HG03457 (cell line): Measurements from ENCODE around the gene STC2.
A peak's percentile ranks its signal among the peaks of the same experiment; 100 is the strongest.
"Not testable (repeated sequence)": the region's sequence is repeated elsewhere in the genome, so short reads cannot be mapped to it uniquely, and the experiment has no call there.

Source experiments
- ATAC-seq: cut with Tn5 transposase; IDR thresholded peaks from one replicate; pipeline ENCODE4 v1.9.1; 2021; ENCODE audit warnings: moderate number of reproducible peaks; ENCODE audit not compliant: unreplicated experiment

Gene STC2, protein sequence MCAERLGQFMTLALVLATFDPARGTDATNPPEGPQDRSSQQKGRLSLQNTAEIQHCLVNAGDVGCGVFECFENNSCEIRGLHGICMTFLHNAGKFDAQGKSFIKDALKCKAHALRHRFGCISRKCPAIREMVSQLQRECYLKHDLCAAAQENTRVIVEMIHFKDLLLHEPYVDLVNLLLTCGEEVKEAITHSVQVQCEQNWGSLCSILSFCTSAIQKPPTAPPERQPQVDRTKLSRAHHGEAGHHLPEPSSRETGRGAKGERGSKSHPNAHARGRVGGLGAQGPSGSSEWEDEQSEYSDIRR

DNA sequence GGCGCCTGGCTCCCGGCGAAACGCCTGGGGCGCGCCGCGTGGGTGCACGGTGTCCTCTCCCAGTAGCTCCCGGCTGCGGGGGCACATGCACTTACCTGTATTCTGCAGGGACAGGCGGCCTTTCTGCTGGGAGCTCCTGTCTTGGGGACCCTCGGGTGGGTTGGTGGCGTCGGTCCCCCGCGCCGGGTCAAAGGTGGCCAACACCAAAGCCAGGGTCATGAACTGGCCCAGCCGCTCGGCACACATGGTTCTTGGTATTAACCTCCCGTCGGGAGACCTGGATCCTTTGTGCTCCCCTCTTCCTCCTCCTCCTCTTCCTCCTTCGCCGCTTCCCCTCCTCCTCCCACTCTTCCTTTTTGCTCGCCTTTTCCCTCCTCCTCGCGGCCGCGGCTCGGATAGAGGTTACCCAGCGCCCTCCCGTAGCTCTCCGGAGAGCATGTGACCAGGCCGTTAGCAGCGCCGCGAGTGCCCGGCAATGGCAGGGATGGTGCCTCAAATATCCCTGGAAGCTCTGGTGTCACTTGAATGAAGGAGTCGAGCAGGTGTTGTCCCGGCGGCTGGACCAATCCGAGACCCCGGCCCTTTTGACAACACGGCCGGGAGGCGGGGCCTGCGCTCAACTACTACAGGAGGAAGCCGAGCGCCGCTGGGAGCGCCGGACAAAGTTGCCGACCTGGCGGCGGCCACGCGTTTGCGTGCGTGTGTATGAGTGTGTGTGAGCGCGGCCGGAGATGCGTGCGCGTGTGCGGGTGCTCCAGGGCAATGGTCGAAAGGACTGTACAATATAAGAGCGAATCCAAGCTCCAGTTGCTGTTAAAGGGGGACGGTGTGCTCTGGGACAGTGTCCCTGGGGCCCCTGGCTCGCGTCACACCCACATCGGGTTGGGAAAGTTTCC lies at the start of gene STC2:
STC2 (minus strand) TSS at position 467 of the 896 bp plus-strand sequence; CDS start at position 246, 221 bp downstream.
- ATAC-seq, result peak; percentile 39

DNA sequence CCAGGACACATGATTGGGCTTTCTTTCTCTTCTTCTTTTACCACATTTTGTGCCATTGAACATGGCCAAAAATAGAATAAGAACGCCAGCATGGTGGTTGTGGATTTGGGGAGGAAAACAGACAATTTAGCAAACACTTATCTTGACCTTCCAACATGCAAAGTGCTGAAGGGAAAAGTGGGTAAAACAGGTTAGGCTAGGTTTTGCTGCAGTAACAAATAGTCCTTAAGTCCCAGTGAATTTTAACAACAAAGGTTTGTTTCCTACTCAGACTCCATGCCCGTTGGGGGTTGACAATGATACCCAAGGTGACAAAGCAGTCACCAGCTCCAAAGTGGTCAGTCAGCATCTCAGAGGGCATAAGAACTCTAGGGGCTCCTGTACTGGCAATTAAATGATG lies 43.2 kb upstream of the STC2 start:
- ATAC-seq, result no peak

DNA sequence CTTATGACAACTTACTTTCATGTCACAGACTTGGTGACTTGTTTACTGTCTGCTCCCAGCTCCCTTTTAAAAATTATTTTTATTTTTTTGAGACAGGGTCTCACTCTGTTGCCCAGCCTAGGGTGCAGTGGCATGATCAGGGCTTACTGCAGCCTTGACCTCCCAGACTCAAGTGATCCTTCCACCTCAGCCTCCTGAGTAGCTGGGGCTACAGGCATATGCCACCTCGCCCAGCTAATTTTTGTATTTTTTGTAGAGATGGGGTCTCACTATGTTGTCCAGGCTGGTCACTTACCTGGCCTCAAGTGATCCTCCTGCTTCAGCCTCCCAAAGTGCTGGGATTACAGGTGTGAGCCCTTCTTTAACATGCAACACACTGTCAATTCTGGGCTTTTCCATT lies 35.2 kb upstream of the STC2 start:
- ATAC-seq, result not testable (repeated sequence)

DNA sequence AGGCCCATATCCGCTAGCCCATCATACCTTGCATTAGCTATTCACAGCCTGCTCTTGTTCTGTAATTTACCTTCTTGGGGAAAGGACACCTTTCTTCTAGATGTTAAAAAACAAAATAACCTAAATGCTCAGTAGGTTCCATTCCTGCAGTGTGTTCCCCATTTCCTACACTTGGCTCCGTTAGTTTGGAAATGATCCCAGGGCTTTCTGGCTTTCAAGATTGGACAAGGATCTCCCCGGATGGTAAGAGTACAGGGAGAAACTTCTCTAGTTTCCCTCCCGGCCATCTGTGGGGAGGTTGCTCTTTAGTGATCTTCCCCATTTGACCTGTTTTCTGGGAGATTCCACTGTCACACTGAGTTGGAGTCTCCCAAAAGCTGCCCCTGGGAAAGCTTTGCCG lies 27.3 kb upstream of the STC2 start:
- ATAC-seq, result no peak

DNA sequence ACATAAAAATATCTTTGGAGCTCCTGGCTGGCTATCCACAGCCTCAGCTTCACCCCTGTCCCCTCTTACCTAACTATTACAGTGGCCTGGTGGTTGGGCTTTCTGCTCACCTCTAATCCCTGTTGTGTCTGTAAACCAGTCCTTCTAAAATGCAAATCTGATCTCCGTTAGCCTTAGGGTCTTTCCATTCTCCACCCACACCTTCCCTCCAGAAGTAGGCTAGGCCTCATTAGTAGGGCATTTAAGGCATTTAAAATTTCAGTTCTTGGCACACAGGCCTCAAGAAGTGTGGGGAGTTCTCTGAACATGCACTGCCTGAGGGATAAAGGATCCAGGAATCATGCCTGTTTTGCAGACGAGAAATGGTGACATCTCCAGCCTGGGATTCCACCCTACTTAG lies 26.4 kb upstream of the STC2 start:
- no peak for ATAC-seq

DNA sequence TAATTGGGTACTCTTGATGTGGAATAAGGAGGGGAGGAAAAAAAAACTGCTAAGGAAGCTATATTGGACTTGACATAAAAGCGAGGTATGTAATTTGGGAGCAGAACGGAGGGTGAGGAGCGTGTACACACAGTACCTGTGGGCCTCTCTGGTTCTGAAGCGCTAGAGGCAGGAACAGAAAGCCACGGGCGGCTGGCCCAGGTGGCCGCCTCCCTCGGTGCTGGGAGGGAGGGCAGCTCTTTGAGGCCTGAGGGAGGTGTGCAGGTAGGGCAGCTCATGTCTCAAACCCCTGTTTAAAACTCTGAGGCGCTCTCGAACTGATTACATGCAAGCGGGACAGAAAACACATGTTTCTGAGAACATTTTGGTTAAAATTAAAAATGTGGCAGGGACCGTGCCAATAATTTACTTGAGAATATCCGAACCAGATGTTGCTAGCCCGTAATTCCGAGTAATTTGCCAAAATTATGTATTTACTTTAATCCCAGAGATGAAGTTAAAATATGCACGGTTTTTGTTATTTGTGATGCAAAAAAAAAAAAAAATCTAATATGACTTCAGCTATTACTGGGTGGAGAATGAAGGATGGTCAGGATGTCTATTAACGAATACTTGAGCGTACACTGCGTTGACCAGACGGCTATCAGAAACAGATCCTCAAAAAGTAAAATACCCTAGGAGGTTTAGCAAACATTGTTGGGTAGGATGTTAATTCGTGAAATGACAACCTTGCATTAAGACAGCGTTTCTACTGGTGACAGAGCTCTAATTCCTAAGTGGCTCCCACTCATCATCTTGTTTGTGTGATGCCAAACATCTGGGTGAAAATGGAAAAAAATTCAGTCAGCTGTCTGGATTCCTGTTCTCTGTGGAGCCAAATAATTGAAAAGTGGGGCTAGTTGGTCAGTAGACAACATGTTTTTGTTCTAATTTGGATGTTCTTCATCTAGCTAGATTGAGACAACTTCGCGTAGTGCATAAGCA lies 24.4 kb upstream of the STC2 start:
- ATAC-seq, result no peak

DNA sequence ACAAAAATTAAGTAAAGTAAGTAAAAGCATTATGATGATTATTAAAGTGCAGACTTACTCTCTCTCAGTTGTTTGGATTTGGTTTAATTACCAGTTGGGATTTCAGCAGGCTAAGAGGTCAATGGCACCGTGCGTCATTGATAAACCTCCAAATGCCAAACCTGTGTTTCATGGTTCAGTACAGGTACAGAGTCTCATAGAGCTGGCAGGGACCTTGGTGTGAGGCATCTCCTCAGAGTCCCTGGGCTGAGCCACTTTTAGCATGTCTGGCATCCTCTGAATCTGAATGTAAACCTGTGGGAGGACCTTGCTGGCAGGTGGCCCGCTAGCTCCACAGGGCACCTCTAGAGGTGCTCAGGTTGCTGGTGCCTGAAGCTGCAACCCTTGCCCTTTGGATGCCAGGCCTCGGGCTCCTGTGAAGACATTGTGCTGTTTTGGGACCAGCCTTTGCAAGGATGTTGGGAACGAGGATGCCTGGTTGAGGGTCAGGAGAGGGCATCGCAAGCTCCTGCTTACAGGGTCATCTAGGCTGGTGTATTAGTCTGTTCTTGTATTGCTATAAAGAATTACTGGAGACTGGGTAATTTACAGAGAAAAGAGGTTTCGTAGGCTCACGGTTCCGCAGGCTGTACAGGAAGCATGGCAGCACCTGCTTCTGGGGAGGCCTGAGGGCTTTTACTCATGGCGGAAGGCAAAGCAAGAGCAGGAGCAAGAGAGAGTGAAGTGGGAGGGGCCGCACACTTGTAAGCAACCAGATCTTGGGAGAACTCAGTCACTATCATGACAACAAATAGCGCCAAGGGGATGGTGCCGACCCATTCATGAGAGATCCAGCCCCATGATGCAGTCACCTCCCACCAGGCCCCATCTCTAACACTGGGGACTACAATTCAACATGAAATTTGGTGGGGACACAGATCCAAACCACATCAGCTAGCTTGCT lies 14.9 kb upstream of the STC2 start:
- no peak for ATAC-seq

DNA sequence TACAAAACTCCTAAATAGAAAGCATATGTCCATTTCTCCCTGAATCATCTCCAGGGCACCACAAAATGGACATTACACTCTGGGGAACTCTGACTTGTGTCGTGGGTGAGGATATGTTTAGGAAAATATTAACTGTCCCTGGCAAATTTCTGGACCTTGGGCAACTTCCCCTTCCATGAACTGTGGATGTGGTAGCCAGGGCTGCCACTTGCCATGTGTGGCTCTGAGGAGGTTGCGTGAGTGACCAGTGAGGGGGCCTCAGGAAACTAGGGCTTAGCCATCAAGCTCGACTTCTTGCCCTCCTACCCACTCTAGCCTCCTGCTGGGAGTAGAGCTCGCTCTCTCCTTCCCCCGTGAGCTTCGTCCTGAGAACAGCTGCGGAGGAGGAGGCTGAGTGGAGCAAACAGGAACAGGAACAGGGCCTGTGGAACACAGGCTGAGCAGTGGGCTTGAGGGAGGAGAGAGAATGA lies 13.8 kb upstream of the STC2 start:
- ATAC-seq, result no peak

DNA sequence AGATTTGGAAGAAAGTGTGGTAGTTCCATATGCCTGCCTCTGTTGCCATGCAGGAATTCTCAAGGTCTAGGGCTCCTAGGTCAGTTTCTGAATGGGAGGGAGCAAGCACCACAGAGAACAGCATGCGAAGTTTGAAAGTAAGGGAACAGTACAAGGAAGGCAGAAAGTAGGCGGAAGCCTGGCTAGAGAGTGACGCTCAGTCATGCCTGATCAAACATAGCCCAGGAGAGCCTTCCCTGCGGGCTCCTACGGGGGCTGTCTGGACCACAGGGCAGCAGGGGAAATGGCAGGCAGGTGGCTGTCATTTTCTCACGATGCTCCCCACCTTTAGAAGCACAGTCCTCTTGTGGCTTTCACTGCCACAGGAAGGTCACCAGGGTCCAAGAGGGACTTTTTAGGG lies 12.8 kb upstream of the STC2 start:
- no peak for ATAC-seq

DNA sequence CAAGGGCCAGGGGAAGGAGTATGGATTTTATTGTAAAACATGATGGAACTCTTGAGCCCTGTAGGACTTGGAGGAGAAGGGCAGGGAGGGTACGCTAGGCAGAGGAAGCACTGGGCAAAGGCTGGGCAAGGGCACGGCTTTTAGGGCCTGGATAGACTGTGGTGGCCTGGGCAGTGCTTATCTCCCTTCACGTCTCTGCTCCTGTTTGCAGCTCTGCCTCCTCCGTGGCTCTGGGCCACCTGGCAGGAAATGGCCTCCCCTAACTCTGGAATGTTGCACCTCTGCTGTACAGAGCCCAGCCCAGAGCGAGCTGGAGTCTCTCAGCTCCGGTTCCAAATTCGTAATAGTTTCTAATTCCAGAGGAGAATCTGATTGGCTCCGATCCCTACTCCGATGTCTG lies 12.2 kb upstream of the STC2 start:
- no peak for ATAC-seq

DNA sequence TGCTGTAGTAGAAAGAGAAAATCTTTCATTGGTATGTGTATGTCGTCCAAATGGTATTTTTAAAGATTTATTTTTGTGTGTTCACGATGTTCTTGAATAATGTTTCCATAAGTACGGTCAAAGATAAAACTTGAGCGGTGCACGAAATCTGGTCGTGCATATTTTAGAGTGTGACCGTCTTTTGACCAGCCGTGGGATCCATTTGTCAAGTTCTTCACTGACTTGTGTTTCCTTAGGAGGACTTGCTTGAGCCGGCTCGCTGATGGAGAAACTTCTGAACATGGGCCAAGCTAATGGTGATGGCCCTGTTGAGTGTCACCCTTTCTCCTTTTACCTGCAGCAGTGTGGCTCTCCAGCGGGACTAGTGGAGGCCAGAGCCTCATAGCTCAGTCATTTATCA lies 11.1 kb upstream of the STC2 start:
- ATAC-seq, result no peak

DNA sequence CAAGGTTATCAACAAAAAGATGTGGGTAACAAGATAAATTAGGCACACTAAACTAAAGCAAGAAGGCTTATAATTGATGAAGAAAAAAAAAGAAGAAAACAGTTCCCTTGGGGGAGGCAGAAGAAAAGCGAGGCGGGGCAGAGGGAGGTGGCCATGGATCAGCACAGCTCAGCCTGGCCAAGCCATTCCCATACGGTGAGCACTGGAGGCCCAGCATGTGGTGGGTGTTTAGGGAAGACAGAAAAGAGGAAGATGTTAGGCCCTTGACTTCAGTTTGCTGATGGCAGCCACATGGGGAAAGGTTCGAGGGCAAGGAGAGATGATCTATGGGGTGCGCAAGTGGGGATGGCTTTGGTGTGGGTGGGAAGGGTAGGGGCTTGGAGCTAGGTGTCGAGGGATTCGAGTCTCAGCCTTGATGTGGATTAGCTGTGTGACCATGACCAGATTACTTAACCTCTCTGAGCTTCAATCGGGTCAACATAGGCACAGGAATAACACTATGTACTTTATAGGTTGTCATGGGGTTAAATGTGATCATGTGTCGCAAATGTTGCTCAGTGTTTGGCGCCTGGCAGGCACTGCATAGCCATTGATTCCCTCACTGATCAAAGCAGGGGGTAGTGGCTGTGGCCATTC lies 10.3 kb upstream of the STC2 start:
- ATAC-seq, result no peak

DNA sequence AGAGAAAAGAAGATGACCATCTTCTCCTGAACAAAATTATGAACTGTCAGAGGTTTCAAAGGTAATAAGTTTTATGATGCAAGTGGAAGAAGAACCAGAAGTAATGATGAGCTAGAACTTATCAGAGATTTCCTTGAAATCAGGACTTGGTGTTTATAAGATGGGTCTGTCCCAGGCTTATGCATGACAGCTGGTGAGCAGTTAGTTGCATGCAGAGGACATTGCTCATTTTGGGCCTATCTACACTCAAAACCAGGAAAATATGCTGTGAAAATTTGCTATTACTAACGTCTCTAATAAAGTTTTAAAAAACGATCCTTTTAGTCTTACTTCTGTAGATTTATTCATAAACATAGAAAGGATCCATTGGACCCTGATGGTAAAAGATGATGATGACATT lies 6.6 kb upstream of the STC2 start:
- no peak for ATAC-seq

DNA sequence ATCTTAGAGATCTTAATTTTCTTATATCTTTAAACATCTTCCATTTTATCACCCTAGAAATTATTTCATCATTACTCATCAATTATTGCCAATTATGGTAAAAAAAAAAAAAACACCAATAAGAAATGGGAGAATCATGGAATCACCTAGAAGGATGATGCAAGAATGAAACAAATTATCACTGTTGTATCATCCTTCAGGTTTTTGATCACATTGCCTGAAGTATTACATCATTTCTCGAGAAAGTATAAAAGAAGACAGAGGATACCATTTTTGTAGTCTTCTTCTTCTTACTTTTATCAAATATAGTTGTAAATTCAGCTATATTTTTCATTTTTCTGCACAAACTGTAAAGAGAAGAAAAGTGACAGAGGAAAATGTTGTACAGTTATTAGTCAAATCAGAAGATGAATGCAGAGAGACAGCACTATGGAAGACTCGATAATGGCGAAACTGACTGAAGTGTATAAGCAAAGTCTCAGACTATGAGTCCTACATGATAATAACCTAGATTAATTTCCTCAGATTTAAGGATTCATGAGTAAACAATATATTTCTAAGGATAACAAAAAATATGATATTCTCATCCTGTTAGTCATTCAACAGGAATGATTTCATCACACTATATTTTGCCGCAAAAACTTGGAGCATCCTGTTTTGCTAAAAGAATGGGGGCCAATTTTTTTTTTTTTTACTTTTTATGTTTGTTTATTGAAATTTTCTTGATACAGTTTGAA lies 5.9 kb upstream of the STC2 start:
- ATAC-seq, result no peak

DNA sequence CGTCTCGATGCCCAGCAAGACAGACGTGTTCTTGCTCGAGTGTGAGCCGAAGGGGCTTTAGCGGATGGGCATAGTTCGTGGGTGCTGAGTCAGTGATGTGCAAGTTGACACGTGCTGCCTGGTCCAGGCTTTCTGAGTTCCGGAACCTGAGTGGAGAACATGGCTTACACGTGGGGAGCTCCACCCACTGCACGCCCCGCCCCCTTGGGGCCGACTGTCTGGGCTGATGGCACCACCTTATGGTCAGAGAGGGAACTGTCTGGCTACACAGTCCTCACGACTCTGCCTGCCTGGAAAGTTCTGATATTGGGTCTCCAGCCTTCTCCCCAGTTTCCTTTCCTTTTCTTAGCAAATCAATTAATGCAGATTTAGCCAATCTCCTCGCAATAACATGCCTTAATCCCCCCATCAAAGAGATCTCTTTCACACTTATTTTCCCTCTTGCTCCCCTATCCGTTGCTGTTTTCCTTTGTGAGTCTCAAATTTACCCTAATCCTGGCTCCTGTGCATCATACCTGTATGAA lies 3.8 kb upstream of the STC2 start:
- ATAC-seq, result peak; percentile 58

DNA sequence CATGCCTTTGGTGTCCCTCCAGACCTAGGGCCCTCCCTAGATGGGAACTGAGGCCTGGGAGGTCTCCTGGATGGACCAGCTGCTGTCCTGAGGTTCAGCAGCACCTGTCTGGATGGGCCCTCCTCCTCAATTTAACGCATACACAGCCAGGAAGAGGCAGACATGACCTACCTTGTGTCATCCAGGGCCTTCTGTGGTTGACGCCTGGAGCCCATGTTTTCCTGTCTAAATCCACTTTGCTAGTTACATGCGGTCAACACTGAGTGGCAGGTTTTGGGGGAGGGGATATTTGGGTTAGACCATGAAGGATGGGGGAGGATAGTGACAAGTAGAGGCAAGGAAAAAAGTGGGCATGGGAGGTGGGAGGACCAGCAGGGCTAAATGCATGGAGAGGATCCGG lies 3.1 kb upstream of the STC2 start:
- ATAC-seq, result no peak

DNA sequence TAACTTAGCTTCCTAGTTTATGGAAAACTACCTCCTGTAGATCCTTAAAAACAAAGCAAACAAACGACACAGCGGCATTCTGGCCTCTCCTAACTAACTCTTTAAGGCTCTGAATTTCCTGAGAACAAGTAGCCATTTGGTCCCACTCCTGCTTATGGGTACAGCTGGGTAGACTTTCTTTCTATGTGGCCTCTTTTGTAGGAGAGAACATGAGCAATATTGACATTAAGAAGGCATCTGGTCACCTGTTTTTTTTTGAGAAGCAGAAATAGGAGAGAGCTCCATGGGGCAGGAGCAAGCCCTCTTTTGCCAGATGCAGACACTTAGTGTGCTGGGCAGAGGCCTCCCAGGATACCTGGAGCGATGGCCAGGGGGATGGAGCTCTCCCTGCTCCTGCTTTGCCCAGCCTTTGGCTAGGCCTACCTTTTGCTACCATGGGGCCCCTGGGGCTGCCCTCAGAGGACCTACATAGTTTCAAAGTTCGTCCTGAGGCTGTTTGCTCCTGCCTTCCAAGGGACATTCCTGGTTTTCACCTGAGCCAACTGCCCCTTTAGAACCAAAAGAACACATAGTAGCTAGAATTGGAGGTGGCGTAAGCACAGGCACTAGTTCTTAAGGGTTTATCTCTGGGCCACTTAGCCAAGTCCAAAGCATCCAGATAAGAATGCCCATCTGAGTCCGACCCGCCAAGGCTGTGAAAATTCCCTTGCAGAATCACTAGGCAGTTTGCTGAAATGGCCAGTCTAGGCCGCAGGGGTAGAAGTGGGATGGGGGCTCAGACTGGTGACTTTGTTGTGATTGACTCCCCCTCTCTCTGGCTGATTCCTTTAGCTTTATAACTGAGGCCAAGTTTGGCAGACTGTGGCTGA lies 2.4 kb upstream of the STC2 start:
- no peak for ATAC-seq
